GM21786 (cell line): Measurements from ENCODE around the gene ZNF385C.
"Not testable (repeated sequence)": the region's sequence is repeated elsewhere in the genome, so short reads cannot be mapped to it uniquely, and the experiment has no call there.

ENCODE experiments used
- ATAC-seq: cut with Tn5 transposase; IDR thresholded peaks from one replicate; pipeline ENCODE4 v1.9.1; 2021; ENCODE audit not compliant: unreplicated experiment

The ZNF385C gene

GRCh38 chr17:42097691-42098631, at the start of gene ZNF385C:
TSS of gene ZNF385C (minus strand) at chr17:42098473. CDS start at chr17:42063056, 35,417 bp downstream.
- no peak for ATAC-seq

- no peak for ATAC-seq
These were observed 48.8 kb upstream of the ZNF385C start for GRCh38 chr17:42146911-42147607.

- not testable (repeated sequence) for ATAC-seq
These were observed 44.9 kb upstream of the ZNF385C start for GRCh38 chr17:42143138-42143537.

DNA sequence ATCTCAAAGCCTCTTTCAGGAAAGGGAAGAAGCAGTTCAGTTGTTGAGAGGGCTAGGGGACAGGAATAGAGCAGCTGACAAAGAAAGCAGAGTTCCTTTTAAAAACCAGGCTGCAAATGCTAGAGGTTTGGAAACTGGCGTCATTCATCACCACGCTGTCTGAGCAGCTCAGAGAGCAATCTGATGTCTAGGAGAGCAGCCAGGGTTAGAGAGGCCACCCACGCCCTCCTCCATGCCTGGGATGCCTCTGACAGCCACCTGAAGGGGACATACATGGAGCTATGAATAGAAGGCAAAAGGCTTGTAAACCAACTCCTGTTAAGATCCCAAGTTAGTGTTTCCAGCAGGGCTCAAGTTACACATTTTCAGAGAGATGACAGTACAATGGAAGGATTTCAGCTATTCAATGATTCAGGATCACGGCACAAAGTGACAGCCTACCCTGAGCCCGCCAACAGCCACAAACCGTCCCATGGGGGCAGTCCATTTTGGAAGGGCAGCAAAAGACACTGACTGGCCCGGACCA, 44.2 kb upstream of the ZNF385C start:
- ATAC-seq, result no peak

GRCh38 chr17:42141382-42141781, 43.1 kb upstream of the ZNF385C start:
- no peak for ATAC-seq

DNA sequence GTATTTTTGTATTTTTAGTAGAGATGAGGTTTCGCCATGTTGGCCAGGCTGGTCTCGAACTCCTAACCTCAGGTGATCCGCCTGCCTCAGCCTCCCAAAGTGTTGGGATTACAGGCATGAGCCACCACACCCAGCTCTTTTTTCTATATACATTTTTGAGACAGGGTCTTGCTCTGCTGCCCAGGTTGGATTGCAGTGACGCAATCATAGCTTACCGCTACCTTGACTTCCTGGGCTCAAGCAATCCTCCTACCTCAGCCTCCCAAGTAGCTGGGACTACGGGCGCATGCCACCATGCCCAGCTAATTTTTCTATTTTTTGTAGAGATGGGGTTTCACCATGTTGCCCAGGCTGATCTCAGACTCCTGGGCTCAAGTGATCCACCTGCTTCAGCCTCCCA, 42.4 kb upstream of the ZNF385C start:
- not testable (repeated sequence) for ATAC-seq

GRCh38 chr17:42138749-42139492, 40.6 kb upstream of the ZNF385C start:
- ATAC-seq, result no peak

- no peak for ATAC-seq
These were observed 38.4 kb upstream of the ZNF385C start for GRCh38 chr17:42136654-42137051.

- ATAC-seq, result no peak
These were observed 37.7 kb upstream of the ZNF385C start for GRCh38 chr17:42135664-42136653.

DNA sequence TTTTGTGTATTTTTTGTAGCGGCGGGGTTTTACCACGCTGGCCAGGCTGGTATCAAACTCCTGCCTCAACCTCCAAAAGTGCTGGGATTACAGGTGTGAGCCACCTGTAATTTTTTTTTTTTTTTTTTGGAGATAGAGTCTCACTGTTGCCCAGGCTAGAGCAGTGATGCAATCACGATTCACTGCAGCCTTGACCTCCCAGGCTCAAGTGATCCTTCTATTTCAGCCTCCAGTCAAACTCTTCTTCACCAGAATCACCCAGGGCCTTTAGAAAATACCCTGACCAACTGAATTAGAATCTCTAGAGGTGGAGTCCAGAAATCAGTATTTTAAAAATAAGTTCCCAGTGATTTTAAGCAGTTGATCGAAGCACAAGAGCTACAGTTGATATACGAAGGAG, 36.9 kb upstream of the ZNF385C start:
- no peak for ATAC-seq

GRCh38 chr17:42133461-42134041, 35.3 kb upstream of the ZNF385C start:
- ATAC-seq, result peak; percentile 53

DNA sequence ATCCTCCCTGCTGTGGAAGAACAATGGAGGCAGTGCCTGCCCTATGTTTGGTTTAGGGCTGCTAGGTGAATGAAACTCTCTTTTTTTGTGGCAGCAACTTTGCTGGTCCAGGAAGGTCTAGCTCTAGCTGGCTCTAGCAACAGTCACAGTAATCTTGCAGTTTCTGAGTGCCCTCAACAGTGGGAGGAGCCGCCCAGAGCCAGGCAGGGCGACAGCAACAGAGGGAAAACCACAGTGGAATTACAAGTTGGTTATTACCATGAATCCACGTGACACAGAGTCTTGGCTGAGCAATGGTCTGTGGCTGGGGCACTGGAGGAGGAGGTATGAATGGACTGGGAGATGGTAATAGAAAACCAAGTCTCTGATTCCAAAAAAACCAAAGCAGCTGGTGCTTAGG, 34.7 kb upstream of the ZNF385C start:
- ATAC-seq, result peak; percentile 47

- no peak for ATAC-seq
These were observed 33.7 kb upstream of the ZNF385C start for GRCh38 chr17:42131981-42132432.

GRCh38 chr17:42131232-42131631, 33.0 kb upstream of the ZNF385C start:
- no peak for ATAC-seq

GRCh38 chr17:42130310-42130936, 32.1 kb upstream of the ZNF385C start:
- no peak for ATAC-seq

GRCh38 chr17:42129109-42129837, 31.0 kb upstream of the ZNF385C start:
- no peak for ATAC-seq

DNA sequence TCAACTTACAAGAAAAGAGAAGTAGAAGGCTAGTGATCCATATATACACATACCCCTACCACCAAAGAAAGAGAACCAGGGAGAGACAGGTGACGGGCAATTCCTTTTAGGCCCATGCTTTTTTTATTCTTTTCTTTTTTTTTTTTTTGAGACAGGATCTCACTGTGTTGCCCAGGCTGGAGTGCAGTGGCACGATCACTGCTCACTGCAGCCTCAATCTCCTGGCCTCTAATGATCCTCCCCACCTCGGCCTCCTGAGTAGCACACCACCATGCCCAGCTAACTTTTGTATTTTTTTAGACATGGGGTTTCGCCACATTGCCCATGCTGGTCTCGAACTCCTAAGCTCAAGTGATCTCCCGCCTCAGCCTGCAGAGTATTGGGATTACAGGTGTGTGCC, 29.1 kb upstream of the ZNF385C start:
- ATAC-seq, result no peak

DNA sequence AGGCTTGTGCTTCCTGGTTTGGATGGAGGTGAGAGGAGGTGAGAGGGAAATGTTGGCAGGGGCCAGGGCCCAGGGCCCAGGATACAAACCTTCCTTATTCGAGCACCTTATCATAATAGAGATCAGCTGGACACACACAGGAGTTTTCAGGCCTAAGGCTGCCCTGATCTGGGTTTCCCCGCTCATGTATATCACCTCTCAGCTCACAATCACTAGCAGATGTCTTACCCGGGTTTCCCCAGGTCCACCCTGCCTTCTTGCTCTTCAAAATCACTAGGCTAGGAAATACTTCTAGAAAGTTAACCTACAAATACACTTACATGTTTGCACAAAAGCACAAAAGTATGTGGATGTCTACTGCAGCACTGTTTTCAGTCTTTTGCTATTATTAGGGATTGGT, 28.6 kb upstream of the ZNF385C start:
- ATAC-seq, result no peak
